ENCODE results near the gene PPP1CA.
A peak's percentile ranks its signal among the peaks of the same experiment; 100 is the strongest.

The PPP1CA gene

GRCh38 chr11:67372993-67373647 lies 28.5 kb downstream of the PPP1CA start, which contains the start of gene CLCF1:
Gene CLCF1, minus strand, starts transcription at chr11:67373598. Its CDS starts 59 bp downstream, at chr11:67373539.
- H3K27me3 ChIP-seq (replicated peaks in 2 of 5; ENCODE audit: control insufficient read depth in 4 of 5, insufficient read depth in 5 of 5, low read length in 4 of 5), result peaks cover 0 to 18% (median 0%) of the 10 kb centered on the region in 5 experiments
- POLR2A ChIA-PET, result interaction anchor here (1.2 kb wide), 1 partner anchor 11 kb away, joined by 4 read pairs; no protein-coding TSS in a partner anchor
- H3K4me3 ChIP-seq (ENCODE audit: control insufficient read depth in 1 of 7, extremely low read depth in 1 of 7, insufficient read depth in 4 of 7, low read depth in 2 of 7, low read length in 6 of 7), result peak within 1 kb of the TSS in 6 of 7 experiments; percentile 42 to 70 (median 66)
- H3K9me3 ChIP-seq (ENCODE audit: control extremely low read depth in 1 of 5, control insufficient read depth in 4 of 5, insufficient read depth in 2 of 5, low read depth in 1 of 5, low read length in 4 of 5), result no peaks in the 10 kb centered on the region
- DNase-seq, result peak in 1 of 3 donors; percentile 33
- peaks cover 0 to 65% (median 61%) of the 10 kb centered on the region in 4 experiments for H3K4me1 ChIP-seq (ENCODE audit: control extremely low read depth in 1 of 4, control insufficient read depth in 4 of 4, insufficient read depth in 4 of 4, low read length in 3 of 4)
- H3K36me3 ChIP-seq (ENCODE audit: control insufficient read depth in 4 of 4, insufficient read depth in 4 of 4, low read length in 3 of 4), result no peaks in the 10 kb centered on the region
- CTCF ChIA-PET, result interaction anchor here (1.0 to 25.8 kb wide), 6 partner anchors 9 to 65 kb away, joined by 3 to 892 read pairs (median 5); partner anchors contain the start of gene POLD4
- WGBS (ENCODE audit: insufficient coverage), result 0% methylated on average over 44 of the region's 76 CpGs
- H3K27ac ChIP-seq (ENCODE audit: insufficient read depth in 1 of 2, low read depth in 1 of 2, low read length in 2 of 2, poor library complexity in 1 of 2, severe bottlenecking in 2 of 2), result peak within 1 kb of the TSS in 1 of 2 experiments; percentile 72

GRCh38 chr11:67372321-67372992 lies 29.2 kb downstream of the PPP1CA start:
- POLR2A ChIA-PET, result interaction anchor here (1.2 to 1.9 kb wide), 2 partner anchors 11 to 19 kb away, joined by 4 to 8 read pairs; partner anchors contain the start of gene POLD4
- Histone ChIP-seq H3K9me3 (ENCODE audit: control extremely low read depth in 1 of 5, control insufficient read depth in 4 of 5, insufficient read depth in 2 of 5, low read depth in 1 of 5, low read length in 4 of 5) (no peaks in the 10 kb centered on the region), H3K27me3 (replicated peaks in 2 of 5; ENCODE audit: control insufficient read depth in 4 of 5, insufficient read depth in 5 of 5, low read length in 4 of 5) (peaks cover 0 to 18% (median 0%) of the 10 kb centered on the region in 5 experiments), H3K4me3 (ENCODE audit: control insufficient read depth in 1 of 7, extremely low read depth in 1 of 7, insufficient read depth in 4 of 7, low read depth in 2 of 7, low read length in 6 of 7) (peak overlapping the region in 6 of 7 experiments; percentile 26 to 70 (median 64)), H3K27ac (ENCODE audit: insufficient read depth in 1 of 2, low read depth in 1 of 2, low read length in 2 of 2, poor library complexity in 1 of 2, severe bottlenecking in 2 of 2) (no peak overlapping the region), H3K4me1 (ENCODE audit: control extremely low read depth in 1 of 4, control insufficient read depth in 4 of 4, insufficient read depth in 4 of 4, low read length in 3 of 4) (peaks cover 0 to 71% (median 67%) of the 10 kb centered on the region in 4 experiments), H3K36me3 (ENCODE audit: control insufficient read depth in 4 of 4, insufficient read depth in 4 of 4, low read length in 3 of 4) (no peaks in the 10 kb centered on the region)
- no peak for DNase-seq
- CTCF ChIA-PET, result interaction anchor here (1.0 to 25.8 kb wide), 5 partner anchors 10 to 66 kb away, joined by 3 to 892 read pairs (median 14); partner anchors contain the start of gene POLD4
- WGBS (ENCODE audit: insufficient coverage), result 1% methylated on average over 32 of the region's 78 CpGs

- DNase-seq, result peak in 1 of 3 donors; percentile 27
- ChIA-PET POLR2A (interaction anchor here (1.9 kb wide), 1 partner anchor 18 kb away, joined by 8 read pairs; the partner anchor contains the start of gene POLD4), CTCF (interaction anchor here (1.2 to 25.8 kb wide), 4 partner anchors 10 to 26 kb away, joined by 3 to 892 read pairs (median 44); partner anchors contain the start of gene POLD4)
- Histone ChIP-seq H3K4me1 (ENCODE audit: control extremely low read depth in 1 of 4, control insufficient read depth in 4 of 4, insufficient read depth in 4 of 4, low read length in 3 of 4) (peaks cover 0 to 77% (median 73%) of the 10 kb centered on the region in 4 experiments), H3K27ac (ENCODE audit: insufficient read depth in 1 of 2, low read depth in 1 of 2, low read length in 2 of 2, poor library complexity in 1 of 2, severe bottlenecking in 2 of 2) (no peak overlapping the region), H3K9me3 (ENCODE audit: control extremely low read depth in 1 of 5, control insufficient read depth in 4 of 5, insufficient read depth in 2 of 5, low read depth in 1 of 5, low read length in 4 of 5) (no peaks in the 10 kb centered on the region), H3K4me3 (ENCODE audit: control insufficient read depth in 1 of 7, extremely low read depth in 1 of 7, insufficient read depth in 4 of 7, low read depth in 2 of 7, low read length in 6 of 7) (peak overlapping the region in 5 of 7 experiments; percentile 1 to 66 (median 47)), H3K36me3 (ENCODE audit: control insufficient read depth in 4 of 4, insufficient read depth in 4 of 4, low read length in 3 of 4) (no peaks in the 10 kb centered on the region), H3K27me3 (replicated peaks in 2 of 5; ENCODE audit: control insufficient read depth in 4 of 5, insufficient read depth in 5 of 5, low read length in 4 of 5) (peaks cover 0 to 18% (median 0%) of the 10 kb centered on the region in 5 experiments)
- WGBS (ENCODE audit: insufficient coverage), result 8% methylated on average over 12 of the region's 16 CpGs
Observed at GRCh38 chr11:67371911-67372320, 29.7 kb downstream of the PPP1CA start.

- peak; percentile 46 to 68 (median 65) for DNase-seq
- peaks cover 0 to 83% (median 75%) of the 10 kb centered on the region in 4 experiments for H3K4me1 ChIP-seq (ENCODE audit: control extremely low read depth in 1 of 4, control insufficient read depth in 4 of 4, insufficient read depth in 4 of 4, low read length in 3 of 4)
- CTCF ChIA-PET, result interaction anchor here (0.8 to 25.8 kb wide), 11 partner anchors 8 to 132 kb away, joined by 3 to 892 read pairs (median 3); partner anchors contain the start of genes POLD4 and RAD9A
- H3K9me3 ChIP-seq (ENCODE audit: control extremely low read depth in 1 of 5, control insufficient read depth in 4 of 5, insufficient read depth in 2 of 5, low read depth in 1 of 5, low read length in 4 of 5), result no peaks in the 10 kb centered on the region
- WGBS (ENCODE audit: insufficient coverage), result 33% methylated on average over 7 of the region's 8 CpGs
- POLR2A ChIA-PET, result interaction anchor here (1.9 kb wide), 1 partner anchor 18 kb away, joined by 8 read pairs; the partner anchor contains the start of gene POLD4
- H3K4me3 ChIP-seq (ENCODE audit: control insufficient read depth in 1 of 7, extremely low read depth in 1 of 7, insufficient read depth in 4 of 7, low read depth in 2 of 7, low read length in 6 of 7), result peak overlapping the region in 2 of 7 experiments; percentile 47 to 62
- H3K27ac ChIP-seq (ENCODE audit: insufficient read depth in 1 of 2, low read depth in 1 of 2, low read length in 2 of 2, poor library complexity in 1 of 2, severe bottlenecking in 2 of 2), result no peak overlapping the region
- H3K27me3 ChIP-seq (replicated peaks in 2 of 5; ENCODE audit: control insufficient read depth in 4 of 5, insufficient read depth in 5 of 5, low read length in 4 of 5), result peaks cover 0 to 18% (median 0%) of the 10 kb centered on the region in 5 experiments
- H3K36me3 ChIP-seq (ENCODE audit: control insufficient read depth in 4 of 4, insufficient read depth in 4 of 4, low read length in 3 of 4), result no peaks in the 10 kb centered on the region
Observed at GRCh38 chr11:67371189-67371910, 30.3 kb downstream of the PPP1CA start.

- 62% methylated on average over 11 of the region's 14 CpGs for WGBS (ENCODE audit: insufficient coverage)
- no peak for DNase-seq
- H3K27ac ChIP-seq (ENCODE audit: insufficient read depth in 1 of 2, low read depth in 1 of 2, low read length in 2 of 2, poor library complexity in 1 of 2, severe bottlenecking in 2 of 2), result no peak overlapping the region
- H3K4me3 ChIP-seq (ENCODE audit: control insufficient read depth in 1 of 7, extremely low read depth in 1 of 7, insufficient read depth in 4 of 7, low read depth in 2 of 7, low read length in 6 of 7), result no peak overlapping the region
- ChIA-PET CTCF (interaction anchor here (0.7 to 25.8 kb wide), 12 partner anchors 9 to 291 kb away, joined by 3 to 892 read pairs (median 5); partner anchors contain the start of genes POLD4 and RAD9A), POLR2A (interaction anchor here (1.9 kb wide), 1 partner anchor 17 kb away, joined by 8 read pairs; the partner anchor contains the start of gene POLD4)
- no peaks in the 10 kb centered on the region for H3K9me3 ChIP-seq (ENCODE audit: control extremely low read depth in 1 of 5, control insufficient read depth in 4 of 5, insufficient read depth in 2 of 5, low read depth in 1 of 5, low read length in 4 of 5)
- peaks cover 0 to 18% (median 0%) of the 10 kb centered on the region in 5 experiments for H3K27me3 ChIP-seq (replicated peaks in 2 of 5; ENCODE audit: control insufficient read depth in 4 of 5, insufficient read depth in 5 of 5, low read length in 4 of 5)
- peaks cover 0 to 89% (median 79%) of the 10 kb centered on the region in 4 experiments for H3K4me1 ChIP-seq (ENCODE audit: control extremely low read depth in 1 of 4, control insufficient read depth in 4 of 4, insufficient read depth in 4 of 4, low read length in 3 of 4)
- no peaks in the 10 kb centered on the region for H3K36me3 ChIP-seq (ENCODE audit: control insufficient read depth in 4 of 4, insufficient read depth in 4 of 4, low read length in 3 of 4)
Observed at GRCh38 chr11:67370351-67371076, 31.1 kb downstream of the PPP1CA start.
